GM12878 (cell line): Measurements from ENCODE around the gene ZNF124. TPM values are rescaled to one million over a fixed set of nuclear protein-coding genes. Genes with fewer than 3 reads are reported as not detected.

ENCODE experiments used
- BCLAF1 ChIP-seq: fragments of 450-650 bp; IDR thresholded peaks from 2 replicates; pipeline ENCODE4 v1.6.1; 2017; ENCODE audit warnings: antibody characterized with exemption, mild to moderate bottlenecking, moderate library complexity
- CREB1 ChIP-seq: IDR thresholded peaks from 2 replicates; pipeline ENCODE4 v1.6.1; 2012; ENCODE audit warnings: low read depth, mild to moderate bottlenecking, inconsistent platforms
- CREM ChIP-seq: IDR thresholded peaks from 2 replicates; pipeline ENCODE4 v1.6.1; 2014; ENCODE audit warnings: antibody characterized with exemption, low read depth
- ETV6 ChIP-seq, 2 experiments: fragments of 450-650 bp in 1 of 2; IDR thresholded peaks in 1 of 2; conservative IDR thresholded peaks in 1 of 2; 2 replicates each; pipeline ENCODE4 v1.6.1; 2014; ENCODE audit warnings: antibody characterized with exemption in 1 of 2, borderline replicate concordance in 1 of 2, low read depth in 1 of 2, mild to moderate bottlenecking in 1 of 2, moderate library complexity in 1 of 2
- KLF5 ChIP-seq: fragments of 450-650 bp; IDR thresholded peaks from 2 replicates; pipeline ENCODE4 v1.6.1; 2014; ENCODE audit warnings: mild to moderate bottlenecking; ENCODE audit not compliant: partially characterized antibody
- MYC ChIP-seq: IDR thresholded peaks from 2 replicates; pipeline ENCODE4 v1.6.1; 2011; ENCODE audit warnings: mild to moderate bottlenecking, low read length, moderate library complexity, inconsistent platforms; ENCODE audit not compliant: insufficient read depth, insufficient replicate concordance, insufficient read length, severe bottlenecking
- PAX5 ChIP-seq: IDR thresholded peaks from 2 replicates; pipeline ENCODE4 v1.6.1; 2011; ENCODE audit warnings: low read depth, low read length, borderline replicate concordance
- PAX8 ChIP-seq: fragments of 450-650 bp; IDR thresholded peaks from 2 replicates; pipeline ENCODE4 v1.6.1; 2017; ENCODE audit warnings: mild to moderate bottlenecking, moderate library complexity
- PKNOX1 ChIP-seq: fragments of 450-650 bp; IDR thresholded peaks from 2 replicates; pipeline ENCODE4 v1.6.1; 2016; ENCODE audit warnings: mild to moderate bottlenecking
- POU2F2 ChIP-seq: IDR thresholded peaks from 3 replicates; pipeline ENCODE4 v1.6.1; 2011; ENCODE audit warnings: low read depth, mild to moderate bottlenecking, low read length, borderline replicate concordance
- RCOR1 ChIP-seq: conservative IDR thresholded peaks from 2 replicates; pipeline ENCODE4 v1.6.1; 2012; ENCODE audit warnings: low read depth, low read length, improper control_type of control experiment
- RELA ChIP-seq: fragments of 450-650 bp; IDR thresholded peaks from 2 replicates; pipeline ENCODE4 v1.8.0; 2014; ENCODE audit warnings: borderline replicate concordance; ENCODE audit not compliant: partially characterized antibody
- SIN3A ChIP-seq: IDR thresholded peaks from 2 replicates; pipeline ENCODE4 v1.6.1; 2012; ENCODE audit warnings: low read depth, low read length, improper control_type of control experiment
- SMARCA5 ChIP-seq: fragments of 450-650 bp; IDR thresholded peaks from 2 replicates; pipeline ENCODE4 v1.6.1; 2017; ENCODE audit warnings: mild to moderate bottlenecking
- SREBF1 ChIP-seq: IDR thresholded peaks from 2 replicates; pipeline ENCODE4 v1.6.1; 2012; ENCODE audit warnings: mild to moderate bottlenecking, low read length
- SRF ChIP-seq, 2 experiments: IDR thresholded peaks; 2 replicates each; pipeline ENCODE4 v1.6.1; 2011; ENCODE audit warnings: low read depth in 2 of 2, low read length in 2 of 2, mild to moderate bottlenecking in 1 of 2, moderate library complexity in 1 of 2
- STAT3 ChIP-seq: IDR thresholded peaks from 2 replicates; pipeline ENCODE4 v1.6.1; 2011; ENCODE audit warnings: low read depth, low read length, improper control_type of control experiment
- TCF12 ChIP-seq: IDR thresholded peaks from 2 replicates; pipeline ENCODE4 v1.6.1; 2011; ENCODE audit warnings: low read depth, mild to moderate bottlenecking, low read length
- USF2 ChIP-seq: IDR thresholded peaks from 2 replicates; pipeline ENCODE4 v1.6.1; 2011; ENCODE audit warnings: low read depth, low read length, improper control_type of control experiment, borderline replicate concordance
- ZNF24 ChIP-seq: fragments of 450-650 bp; IDR thresholded peaks from 2 replicates; pipeline ENCODE4 v1.6.1; 2017; ENCODE audit warnings: antibody characterized with exemption, mild to moderate bottlenecking
- polyA plus RNA-seq, 11 experiments: library from polyadenylated mRNA; depleted of rRNA in 4 of 11; unstranded in 6 of 11; stranded (reverse) in 5 of 11; fragments of >200 nt; fragmentation: Nextera tagmentation in 4 of 11; fragmentation: Illumina TruSeq in 1 of 11; extraction: Ambion mirVana in 4 of 11; extraction: Trizol in 1 of 11; gene quantifications; 1 replicate in 1 of 11; 2 replicates in 10 of 11; pipeline versions ENCODE4 v1.2.1 to v1.2.3, GENCODE V29; 2011 to 2016; ENCODE audit warnings: inconsistent platforms in 2 of 11, missing spikeins in 2 of 11, low read depth in 1 of 11
- total RNA-seq, 4 experiments: library from RNA; depleted of rRNA in 3 of 4; stranded (reverse); fragments of >200 nt in 3 of 4; fragmentation: Illumina TruSeq in 1 of 4; extraction: Trizol in 1 of 4; gene quantifications; 2 replicates each; pipeline versions ENCODE4 v1.2.1 to v1.2.3, GENCODE V29; 2013 to 2021
- TF ChIP-seq, protein P1 (sequence below): fragments of 450-650 bp; conservative IDR thresholded peaks from 2 replicates; pipeline ENCODE4 v1.6.1; 2017; ENCODE audit warnings: mild to moderate bottlenecking, moderate library complexity
- TF ChIP-seq, protein P2 (sequence below): IDR thresholded peaks from 2 replicates; pipeline ENCODE4 v1.6.1; 2011; ENCODE audit warnings: low read depth, mild to moderate bottlenecking, low read length, moderate library complexity, borderline replicate concordance; ENCODE audit errors: extremely low read depth

Gene ZNF124
- total and polyA plus RNA-seq, 10 of the 15 experiments (the other 5 are each of a cell fraction or from before 2014, with no cell fraction given), result 6.8 to 37.5 (median 12.5) TPM

GRCh38 chr1:247210376-247211117 lies 38.7 kb upstream of the ZNF124 start (continued):
- TF ChIP-seq, protein P1, sequence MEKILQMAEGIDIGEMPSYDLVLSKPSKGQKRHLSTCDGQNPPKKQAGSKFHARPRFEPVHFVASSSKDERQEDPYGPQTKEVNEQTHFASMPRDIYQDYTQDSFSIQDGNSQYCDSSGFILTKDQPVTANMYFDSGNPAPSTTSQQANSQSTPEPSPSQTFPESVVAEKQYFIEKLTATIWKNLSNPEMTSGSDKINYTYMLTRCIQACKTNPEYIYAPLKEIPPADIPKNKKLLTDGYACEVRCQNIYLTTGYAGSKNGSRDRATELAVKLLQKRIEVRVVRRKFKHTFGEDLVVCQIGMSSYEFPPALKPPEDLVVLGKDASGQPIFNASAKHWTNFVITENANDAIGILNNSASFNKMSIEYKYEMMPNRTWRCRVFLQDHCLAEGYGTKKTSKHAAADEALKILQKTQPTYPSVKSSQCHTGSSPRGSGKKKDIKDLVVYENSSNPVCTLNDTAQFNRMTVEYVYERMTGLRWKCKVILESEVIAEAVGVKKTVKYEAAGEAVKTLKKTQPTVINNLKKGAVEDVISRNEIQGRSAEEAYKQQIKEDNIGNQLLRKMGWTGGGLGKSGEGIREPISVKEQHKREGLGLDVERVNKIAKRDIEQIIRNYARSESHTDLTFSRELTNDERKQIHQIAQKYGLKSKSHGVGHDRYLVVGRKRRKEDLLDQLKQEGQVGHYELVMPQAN, result peak; percentile 99
- TF ChIP-seq PKNOX1 (peak; percentile 98), BCLAF1 (no peak), ZNF24 (no peak), SMARCA5 (peak; percentile 88), PAX8 (no peak), POU2F2 (peak; percentile 64; the same call in 2 of the 3 replicates), STAT3 (no peak), USF2 (no peak), CREB1 (peak; percentile 84), SREBF1 (no peak), PAX5 (no peak), SRF (IDR thresholded peaks at IDR 0.05; ENCODE audit: low read depth in 2 of 2, low read length in 2 of 2) (no peak), ETV6 (conservative IDR thresholded peaks at IDR 0.05 in 1 of 2, IDR thresholded peaks at IDR 0.05 in 1 of 2; ENCODE audit: borderline replicate concordance in 1 of 2, low read depth in 1 of 2) (no peak; a peak in 1 of 4 replicates), MYC (no peak), CREM (peak; percentile 77), KLF5 (peak; percentile 67), TCF12 (peak; percentile 75), SIN3A (peak; percentile 97), RCOR1 (no peak), RELA (no peak)
- TF ChIP-seq, protein P2, sequence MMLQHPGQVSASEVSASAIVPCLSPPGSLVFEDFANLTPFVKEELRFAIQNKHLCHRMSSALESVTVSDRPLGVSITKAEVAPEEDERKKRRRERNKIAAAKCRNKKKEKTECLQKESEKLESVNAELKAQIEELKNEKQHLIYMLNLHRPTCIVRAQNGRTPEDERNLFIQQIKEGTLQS, result no peak
